ENCODE results near the gene CYRIA.

CYRIA gene

DNA sequence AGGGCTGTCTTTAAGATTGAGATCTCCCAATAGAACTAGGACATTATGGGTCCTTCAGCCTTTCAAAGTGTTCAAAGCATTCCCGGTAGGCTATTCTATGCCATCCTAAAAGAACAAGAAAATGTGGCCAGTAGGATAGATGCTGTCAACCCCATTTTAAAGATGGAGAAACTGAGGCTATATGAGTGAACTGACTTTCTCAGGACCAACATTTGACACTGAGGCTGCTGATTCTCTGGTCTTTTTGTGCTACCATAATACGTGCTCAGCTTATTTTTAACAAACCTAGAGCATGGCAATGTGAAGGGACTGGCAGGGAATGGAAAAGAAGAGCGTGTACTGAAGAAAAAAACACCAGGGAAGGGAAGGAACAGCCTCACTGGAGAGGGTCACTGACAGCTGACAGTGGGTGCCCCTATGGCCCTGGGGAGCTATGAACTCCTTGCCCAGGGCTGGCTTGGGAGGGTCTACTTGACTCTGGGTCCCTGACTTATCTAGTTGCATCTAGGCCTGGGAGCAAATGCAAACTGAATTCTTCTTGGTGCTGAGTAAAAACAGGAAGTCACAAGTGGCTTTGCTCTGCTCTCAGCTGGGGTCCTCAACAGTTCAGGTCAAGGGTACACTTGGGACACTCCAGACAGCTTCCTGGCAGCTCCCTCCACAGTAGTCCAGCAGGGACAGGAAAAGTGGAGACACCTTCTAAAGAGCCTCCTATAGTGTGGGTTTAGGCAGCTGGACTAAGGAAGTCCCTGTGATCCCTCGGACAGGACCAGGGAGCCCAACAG is 2.3 kb downstream of the CYRIA start:
- no peak overlapping the region for H3K4me3 ChIP-seq (ENCODE audit: low read length)
- no peak for DNase-seq (ENCODE audit: low read depth)
- TF ChIP-seq, protein P1, sequence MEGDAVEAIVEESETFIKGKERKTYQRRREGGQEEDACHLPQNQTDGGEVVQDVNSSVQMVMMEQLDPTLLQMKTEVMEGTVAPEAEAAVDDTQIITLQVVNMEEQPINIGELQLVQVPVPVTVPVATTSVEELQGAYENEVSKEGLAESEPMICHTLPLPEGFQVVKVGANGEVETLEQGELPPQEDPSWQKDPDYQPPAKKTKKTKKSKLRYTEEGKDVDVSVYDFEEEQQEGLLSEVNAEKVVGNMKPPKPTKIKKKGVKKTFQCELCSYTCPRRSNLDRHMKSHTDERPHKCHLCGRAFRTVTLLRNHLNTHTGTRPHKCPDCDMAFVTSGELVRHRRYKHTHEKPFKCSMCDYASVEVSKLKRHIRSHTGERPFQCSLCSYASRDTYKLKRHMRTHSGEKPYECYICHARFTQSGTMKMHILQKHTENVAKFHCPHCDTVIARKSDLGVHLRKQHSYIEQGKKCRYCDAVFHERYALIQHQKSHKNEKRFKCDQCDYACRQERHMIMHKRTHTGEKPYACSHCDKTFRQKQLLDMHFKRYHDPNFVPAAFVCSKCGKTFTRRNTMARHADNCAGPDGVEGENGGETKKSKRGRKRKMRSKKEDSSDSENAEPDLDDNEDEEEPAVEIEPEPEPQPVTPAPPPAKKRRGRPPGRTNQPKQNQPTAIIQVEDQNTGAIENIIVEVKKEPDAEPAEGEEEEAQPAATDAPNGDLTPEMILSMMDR (IDR thresholded peaks at IDR 0.05; ENCODE audit: insufficient read depth, low read depth, low read length, missing control alignments): no peak

DNA sequence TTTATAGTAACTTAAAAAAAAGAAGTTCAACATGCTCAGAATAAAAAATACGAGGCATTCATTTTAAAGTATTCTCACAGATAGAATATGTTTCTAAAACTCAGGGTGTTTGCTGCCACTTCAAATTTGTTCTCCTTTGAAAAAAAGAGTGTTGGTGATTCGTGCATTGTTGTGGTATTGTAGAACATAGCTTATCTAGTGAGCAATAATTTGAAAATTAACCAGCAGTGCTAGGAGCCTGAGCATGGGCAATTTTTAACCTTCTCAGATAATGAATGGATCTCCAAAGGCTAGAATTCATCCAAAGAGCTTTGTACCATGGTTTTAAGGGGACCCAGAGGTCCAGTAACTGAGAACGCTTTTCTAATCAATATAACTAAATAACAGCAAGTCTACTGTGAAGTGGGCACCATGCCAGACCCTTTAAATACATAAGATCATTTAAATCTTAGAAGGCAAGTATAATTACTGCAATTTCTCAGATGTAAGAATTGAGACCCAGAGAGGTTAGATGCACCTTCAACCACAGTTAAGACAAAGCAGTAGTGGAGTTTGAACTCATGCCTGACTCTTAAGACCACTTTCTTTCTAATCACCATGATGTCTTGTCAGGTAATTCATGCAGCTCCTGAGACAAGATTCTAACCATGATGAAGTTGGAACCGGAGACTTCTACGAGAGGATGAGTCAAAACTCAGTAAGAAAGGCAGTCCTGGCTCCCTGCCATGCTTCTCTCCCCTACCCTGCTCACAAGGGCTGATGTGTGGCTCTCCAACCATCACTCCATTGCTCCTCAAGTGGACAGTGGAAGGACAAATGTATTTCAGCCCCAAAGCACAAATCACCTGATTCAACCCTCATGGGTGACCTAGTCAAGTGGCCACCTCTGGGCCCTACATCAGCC is 3.4 kb downstream of the CYRIA start:
- TF ChIP-seq, protein P1 (IDR thresholded peaks at IDR 0.05; ENCODE audit: insufficient read depth, low read depth, low read length, missing control alignments): no peak
- no peak overlapping the region for H3K4me3 ChIP-seq (ENCODE audit: low read length)
- DNase-seq (ENCODE audit: low read depth): peak; percentile 67

DNA sequence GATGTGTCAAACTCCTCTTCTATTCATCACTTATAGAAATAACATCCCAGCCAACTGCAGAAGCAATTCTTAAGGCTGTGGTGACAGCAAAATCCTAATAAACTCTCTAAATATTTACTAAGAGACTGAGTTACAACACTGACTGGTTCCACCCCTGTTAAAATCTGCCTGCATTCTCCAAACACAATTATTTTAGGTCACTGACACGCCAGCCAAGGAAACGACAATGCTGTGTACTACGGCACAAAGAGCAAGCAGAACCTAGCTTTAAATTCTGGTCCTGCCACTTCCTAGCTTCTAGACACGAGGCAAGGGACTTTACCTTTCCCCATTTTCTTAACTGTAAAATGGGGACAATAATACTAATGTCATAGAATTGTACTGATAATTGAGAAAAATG is 4.1 kb downstream of the CYRIA start:
- no peak overlapping the region for H3K4me3 ChIP-seq (ENCODE audit: low read length)
- DNase-seq (ENCODE audit: low read depth): no peak
- TF ChIP-seq, protein P1 (IDR thresholded peaks at IDR 0.05; ENCODE audit: insufficient read depth, low read depth, low read length, missing control alignments): no peak

DNA sequence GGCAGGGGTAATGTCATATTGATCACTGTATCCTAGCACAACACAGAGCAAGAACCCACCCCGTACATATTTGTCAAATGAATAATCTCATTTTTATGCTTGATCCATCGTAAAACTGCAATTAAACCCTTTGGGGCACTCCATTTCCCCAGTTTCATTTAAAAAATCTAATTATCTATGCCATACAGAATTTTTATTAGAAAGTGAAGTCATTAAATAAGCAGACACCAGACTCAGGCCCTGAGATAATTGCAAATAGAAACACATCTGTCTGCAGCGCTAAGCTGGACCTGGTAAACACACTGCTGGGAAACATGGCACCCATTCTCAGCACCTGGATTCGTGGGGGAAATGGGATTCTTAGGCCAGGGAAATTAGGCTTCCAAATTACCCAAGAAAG is 5.1 kb downstream of the CYRIA start:
- DNase-seq (ENCODE audit: low read depth): no peak
- no peak overlapping the region for H3K4me3 ChIP-seq (ENCODE audit: low read length)
- TF ChIP-seq, protein P1 (IDR thresholded peaks at IDR 0.05; ENCODE audit: insufficient read depth, low read depth, low read length, missing control alignments): no peak

DNA sequence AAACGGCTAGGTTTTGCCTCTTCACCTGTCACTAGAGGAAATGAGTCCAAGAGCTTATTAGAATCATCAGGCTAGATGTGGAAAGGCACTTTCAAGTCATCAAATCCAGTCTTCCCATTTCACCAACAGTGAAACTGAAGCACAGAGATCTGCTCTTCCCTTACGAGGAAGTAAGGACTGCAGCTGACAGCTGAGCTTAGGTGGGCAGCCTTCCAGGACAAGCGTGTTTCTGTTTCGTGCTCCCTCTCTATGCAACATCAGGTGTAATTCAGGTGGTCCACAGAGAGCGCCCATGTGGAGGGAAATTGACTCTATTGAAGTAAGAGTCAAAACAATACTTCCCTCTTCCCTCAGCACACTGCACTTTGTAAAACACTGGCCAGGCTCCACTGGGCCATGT is 5.5 kb downstream of the CYRIA start:
- no peak overlapping the region for H3K4me3 ChIP-seq (ENCODE audit: low read length)
- TF ChIP-seq, protein P1 (IDR thresholded peaks at IDR 0.05; ENCODE audit: insufficient read depth, low read depth, low read length, missing control alignments): no peak
- no peak for DNase-seq (ENCODE audit: low read depth)

DNA sequence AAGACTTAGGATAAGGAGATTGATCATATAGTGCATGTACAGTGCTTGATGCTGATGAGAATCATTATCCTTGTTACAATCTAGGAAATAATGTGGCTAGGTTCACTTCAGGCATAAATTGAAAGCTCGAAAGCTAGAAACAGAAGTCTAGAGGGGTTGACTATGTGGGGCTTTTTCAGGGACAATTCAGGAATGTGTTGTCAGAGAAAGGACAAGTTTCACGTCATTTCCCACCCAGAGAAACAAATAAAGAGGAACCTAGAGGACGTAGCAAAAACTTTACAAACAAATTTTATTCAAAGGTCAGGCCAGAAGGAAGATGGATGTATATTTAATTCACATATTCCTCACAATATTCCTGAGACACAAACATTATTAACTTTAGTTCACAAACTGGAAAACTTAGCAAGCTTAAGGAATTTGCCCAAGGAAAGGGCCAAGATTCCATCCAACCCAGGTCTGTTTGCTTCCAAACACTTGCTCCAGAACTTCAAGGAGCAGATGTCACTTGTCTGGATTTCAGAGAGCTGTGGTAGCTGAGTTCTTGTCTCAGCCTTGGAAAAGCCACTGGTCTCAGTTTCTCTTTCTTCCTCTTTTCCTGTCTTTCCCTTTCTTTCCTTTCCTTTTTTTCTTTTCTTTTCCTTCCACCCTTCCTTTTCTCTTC is 7.4 kb downstream of the CYRIA start:
- TF ChIP-seq, protein P1 (IDR thresholded peaks at IDR 0.05; ENCODE audit: insufficient read depth, low read depth, low read length, missing control alignments): no peak
- no peak for DNase-seq (ENCODE audit: low read depth)
- H3K4me3 ChIP-seq (ENCODE audit: low read length): no peak overlapping the region
